NCI-H1930 (cell line): ENCODE measurements around the gene P2RY11.

Experiments used
- DNase-seq, 2 experiments: peaks; one replicate each; lab custom pipeline; 2025; lab: John Stamatoyannopoulos, UW

Gene P2RY11

GRCh38 chr19:10141479-10141878 is 30.0 kb downstream of the P2RY11 start:
- no peak for DNase-seq

- no peak for DNase-seq
These were observed 30.5 kb downstream of the P2RY11 start for GRCh38 chr19:10141973-10142372.

- DNase-seq: no peak
These were observed 31.3 kb downstream of the P2RY11 start for GRCh38 chr19:10142701-10143375.

GRCh38 chr19:10143681-10144080 is 32.2 kb downstream of the P2RY11 start:
- no peak for DNase-seq

- DNase-seq: no peak
These were observed 32.9 kb downstream of the P2RY11 start for GRCh38 chr19:10144361-10144760.

GRCh38 chr19:10145031-10145430 is 33.5 kb downstream of the P2RY11 start:
- DNase-seq: no peak

GRCh38 chr19:10146142-10146541 is 34.6 kb downstream of the P2RY11 start:
- no peak for DNase-seq

- no peak for DNase-seq
These were observed 37.9 kb downstream of the P2RY11 start for GRCh38 chr19:10149427-10149826.

GRCh38 chr19:10151521-10151920 is 40.0 kb downstream of the P2RY11 start:
- DNase-seq: no peak

GRCh38 chr19:10152100-10152499 is 40.6 kb downstream of the P2RY11 start:
- no peak for DNase-seq

- DNase-seq: no peak
These were observed 44.3 kb downstream of the P2RY11 start for GRCh38 chr19:10155839-10156238.

- DNase-seq: no peak
These were observed 46.6 kb downstream of the P2RY11 start for GRCh38 chr19:10158071-10158470.

- no peak for DNase-seq
These were observed 47.0 kb downstream of the P2RY11 start for GRCh38 chr19:10158485-10158884.

- no peak for DNase-seq
These were observed 48.1 kb downstream of the P2RY11 start for GRCh38 chr19:10159610-10160009.

- DNase-seq: no peak
These were observed 52.0 kb downstream of the P2RY11 start for GRCh38 chr19:10163536-10163935.
